PFSK-1 (cell line): ENCODE results near the gene PWWP2A.

Experiments used
- FOXP2 ChIP-seq: optimal IDR thresholded peaks from 2 replicates; pipeline ENCODE3; 2011; ENCODE audit warnings: borderline replicate concordance, control low read depth, inconsistent platforms; ENCODE audit not compliant: insufficient read depth; ENCODE audit errors: extremely low read length, extremely low read depth
- POLR2AphosphoS5 ChIP-seq: IDR thresholded peaks from 2 replicates; pipeline ENCODE4 v1.6.1; 2012; ENCODE audit warnings: low read depth, mild to moderate bottlenecking, control low read depth, low read length, moderate library complexity
- SIN3A ChIP-seq: IDR thresholded peaks from 2 replicates; pipeline ENCODE4 v1.6.1; 2012; ENCODE audit warnings: mild to moderate bottlenecking, low read length, moderate library complexity, borderline replicate concordance; ENCODE audit not compliant: insufficient read depth
- TAF1 ChIP-seq: IDR thresholded peaks from 2 replicates; pipeline ENCODE4 v1.6.1; 2012; ENCODE audit warnings: low read length, control low read depth, borderline replicate concordance; ENCODE audit not compliant: insufficient read depth
- TF ChIP-seq, protein P1 (sequence below), 2 experiments: IDR thresholded peaks; 2 replicates each; pipeline versions ENCODE4 v1.6.1 to v1.8.0; 2011 to 2012; ENCODE audit warnings: low read depth in 2 of 2, low read length in 2 of 2, control low read depth in 1 of 2, inconsistent platforms in 1 of 2, mild to moderate bottlenecking in 1 of 2, moderate library complexity in 1 of 2; ENCODE audit not compliant: insufficient read depth in 1 of 2

The PWWP2A gene

DNA sequence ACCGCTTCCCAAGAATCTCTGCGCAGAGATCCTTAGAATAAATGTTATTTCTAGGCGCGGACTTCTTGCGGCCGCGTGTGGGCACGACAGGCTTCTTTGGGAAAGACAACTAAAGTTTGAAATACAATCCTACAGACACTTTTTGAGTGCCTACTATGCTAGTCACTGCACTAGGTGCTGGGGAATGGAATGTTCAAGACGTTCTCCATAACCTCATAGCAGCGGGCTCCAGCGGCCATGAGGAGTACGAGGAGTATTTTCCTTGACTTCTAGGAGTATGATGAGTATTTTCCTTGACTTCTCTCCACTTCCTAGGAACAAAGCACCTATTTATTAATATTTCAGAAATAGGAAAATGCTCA is 636 bp upstream of the PWWP2A start:
- no peak for TF ChIP-seq TAF1
- TF ChIP-seq, protein P1, sequence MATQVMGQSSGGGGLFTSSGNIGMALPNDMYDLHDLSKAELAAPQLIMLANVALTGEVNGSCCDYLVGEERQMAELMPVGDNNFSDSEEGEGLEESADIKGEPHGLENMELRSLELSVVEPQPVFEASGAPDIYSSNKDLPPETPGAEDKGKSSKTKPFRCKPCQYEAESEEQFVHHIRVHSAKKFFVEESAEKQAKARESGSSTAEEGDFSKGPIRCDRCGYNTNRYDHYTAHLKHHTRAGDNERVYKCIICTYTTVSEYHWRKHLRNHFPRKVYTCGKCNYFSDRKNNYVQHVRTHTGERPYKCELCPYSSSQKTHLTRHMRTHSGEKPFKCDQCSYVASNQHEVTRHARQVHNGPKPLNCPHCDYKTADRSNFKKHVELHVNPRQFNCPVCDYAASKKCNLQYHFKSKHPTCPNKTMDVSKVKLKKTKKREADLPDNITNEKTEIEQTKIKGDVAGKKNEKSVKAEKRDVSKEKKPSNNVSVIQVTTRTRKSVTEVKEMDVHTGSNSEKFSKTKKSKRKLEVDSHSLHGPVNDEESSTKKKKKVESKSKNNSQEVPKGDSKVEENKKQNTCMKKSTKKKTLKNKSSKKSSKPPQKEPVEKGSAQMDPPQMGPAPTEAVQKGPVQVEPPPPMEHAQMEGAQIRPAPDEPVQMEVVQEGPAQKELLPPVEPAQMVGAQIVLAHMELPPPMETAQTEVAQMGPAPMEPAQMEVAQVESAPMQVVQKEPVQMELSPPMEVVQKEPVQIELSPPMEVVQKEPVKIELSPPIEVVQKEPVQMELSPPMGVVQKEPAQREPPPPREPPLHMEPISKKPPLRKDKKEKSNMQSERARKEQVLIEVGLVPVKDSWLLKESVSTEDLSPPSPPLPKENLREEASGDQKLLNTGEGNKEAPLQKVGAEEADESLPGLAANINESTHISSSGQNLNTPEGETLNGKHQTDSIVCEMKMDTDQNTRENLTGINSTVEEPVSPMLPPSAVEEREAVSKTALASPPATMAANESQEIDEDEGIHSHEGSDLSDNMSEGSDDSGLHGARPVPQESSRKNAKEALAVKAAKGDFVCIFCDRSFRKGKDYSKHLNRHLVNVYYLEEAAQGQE (IDR thresholded peaks at IDR 0.05; ENCODE audit: insufficient read depth in 1 of 2, low read depth in 2 of 2, low read length in 2 of 2): no peak
- TF ChIP-seq POLR2AphosphoS5: no peak
- no peak for TF ChIP-seq SIN3A
- no peak for TF ChIP-seq FOXP2

DNA sequence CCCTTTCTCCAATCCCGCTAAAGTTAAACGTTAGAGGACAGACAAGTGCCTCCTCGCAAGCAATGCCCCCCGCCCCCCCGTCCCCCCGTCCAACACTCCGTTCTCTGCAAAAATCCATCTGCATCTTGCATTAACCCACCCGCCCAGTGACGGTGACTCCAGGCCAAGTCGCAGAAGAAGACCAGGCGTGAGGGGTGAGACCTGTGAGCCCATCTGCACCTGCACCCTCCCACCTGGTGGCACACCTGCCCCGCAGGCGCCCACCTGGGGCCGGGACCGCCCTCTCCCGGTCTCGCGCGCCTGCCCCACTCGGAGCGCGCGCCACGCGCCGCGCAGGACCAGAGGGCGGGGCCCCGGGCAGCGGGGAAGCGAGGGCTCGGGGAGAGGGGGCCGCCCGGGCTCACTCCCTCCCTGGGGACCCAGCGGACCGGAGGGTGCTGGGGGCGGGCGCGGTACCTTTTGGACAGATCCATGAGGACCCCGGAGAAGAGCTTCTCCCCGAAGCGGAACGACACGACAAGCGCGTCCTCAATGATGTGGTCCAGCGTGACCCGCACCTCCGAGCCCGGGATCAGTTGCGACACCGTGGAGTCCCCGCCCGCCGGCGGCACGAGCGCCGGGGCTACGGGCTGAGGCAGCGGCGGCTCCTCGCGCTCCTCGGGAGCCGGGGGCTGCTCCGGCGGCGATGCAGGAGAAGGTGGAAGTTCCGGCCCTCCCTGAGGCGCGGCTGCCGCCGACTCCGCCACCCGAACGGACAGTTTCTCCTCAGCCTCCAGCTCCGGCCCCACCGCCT is 705 bp downstream of the PWWP2A start:
- no peak for TF ChIP-seq TAF1
- TF ChIP-seq POLR2AphosphoS5: no peak
- no peak for TF ChIP-seq FOXP2
- TF ChIP-seq, protein P1 (IDR thresholded peaks at IDR 0.05; ENCODE audit: insufficient read depth in 1 of 2, low read depth in 2 of 2, low read length in 2 of 2): no peak
- no peak for TF ChIP-seq SIN3A

DNA sequence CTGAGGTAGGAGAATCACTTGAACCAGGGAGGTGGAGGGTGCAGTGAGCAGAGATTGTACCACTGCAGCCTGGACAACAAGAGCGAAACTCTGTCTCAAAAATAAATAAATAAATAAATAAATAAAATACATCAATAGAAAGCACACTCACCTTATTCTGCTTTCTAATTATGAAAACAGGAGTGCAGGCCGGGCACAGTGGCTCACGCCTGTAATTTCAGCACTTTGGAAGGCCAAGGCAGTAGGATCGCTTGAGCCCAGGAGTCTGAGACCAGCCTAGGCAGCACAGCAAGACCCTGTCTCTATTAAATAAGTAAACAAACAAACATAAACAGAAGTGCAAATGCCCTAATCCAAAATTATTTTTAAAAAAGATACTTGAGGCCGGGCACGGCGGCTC is 2.3 kb downstream of the PWWP2A start:
- TF ChIP-seq SIN3A (no peak), POLR2AphosphoS5 (no peak), TAF1 (no peak), FOXP2 (no peak)
- TF ChIP-seq, protein P1 (IDR thresholded peaks at IDR 0.05; ENCODE audit: insufficient read depth in 1 of 2, low read depth in 2 of 2, low read length in 2 of 2): no peak

DNA sequence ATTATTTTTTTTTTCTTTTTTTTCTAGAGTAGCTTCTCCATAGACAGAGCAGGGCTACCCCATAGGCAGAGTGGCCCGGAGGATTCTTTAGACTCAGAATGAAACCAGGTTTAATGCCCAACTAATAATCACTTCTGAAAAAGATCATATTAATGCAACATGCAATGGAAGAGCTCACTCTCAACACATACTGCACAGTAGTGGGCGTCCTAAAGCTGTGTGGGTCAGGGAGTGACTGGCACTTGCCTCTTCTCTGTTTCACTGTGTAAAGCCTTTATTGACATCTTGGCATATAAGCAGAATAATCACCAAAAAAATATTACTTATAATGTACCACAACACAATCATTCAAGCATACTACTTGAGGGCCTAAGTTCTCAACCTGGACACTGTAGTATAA is 11.1 kb downstream of the PWWP2A start:
- TF ChIP-seq FOXP2 (no peak), TAF1 (no peak), POLR2AphosphoS5 (no peak), SIN3A (no peak)
- TF ChIP-seq, protein P1 (IDR thresholded peaks at IDR 0.05; ENCODE audit: insufficient read depth in 1 of 2, low read depth in 2 of 2, low read length in 2 of 2): no peak
